AG09319 (cell line): ENCODE data around the gene KCNIP3.

Source experiments
- DNase-seq: peaks from one replicate; pipeline ENCODE4 v3.0.0-alpha.2; 2010; ENCODE audit warnings: low read depth; ENCODE audit errors: extremely low read depth
- TF ChIP-seq, protein P1 (sequence below): IDR thresholded peaks from 2 replicates; pipeline ENCODE4 v1.5.1; 2011; ENCODE audit warnings: low read depth, mild to moderate bottlenecking, inconsistent platforms, low read length, moderate library complexity

KCNIP3 gene

DNA sequence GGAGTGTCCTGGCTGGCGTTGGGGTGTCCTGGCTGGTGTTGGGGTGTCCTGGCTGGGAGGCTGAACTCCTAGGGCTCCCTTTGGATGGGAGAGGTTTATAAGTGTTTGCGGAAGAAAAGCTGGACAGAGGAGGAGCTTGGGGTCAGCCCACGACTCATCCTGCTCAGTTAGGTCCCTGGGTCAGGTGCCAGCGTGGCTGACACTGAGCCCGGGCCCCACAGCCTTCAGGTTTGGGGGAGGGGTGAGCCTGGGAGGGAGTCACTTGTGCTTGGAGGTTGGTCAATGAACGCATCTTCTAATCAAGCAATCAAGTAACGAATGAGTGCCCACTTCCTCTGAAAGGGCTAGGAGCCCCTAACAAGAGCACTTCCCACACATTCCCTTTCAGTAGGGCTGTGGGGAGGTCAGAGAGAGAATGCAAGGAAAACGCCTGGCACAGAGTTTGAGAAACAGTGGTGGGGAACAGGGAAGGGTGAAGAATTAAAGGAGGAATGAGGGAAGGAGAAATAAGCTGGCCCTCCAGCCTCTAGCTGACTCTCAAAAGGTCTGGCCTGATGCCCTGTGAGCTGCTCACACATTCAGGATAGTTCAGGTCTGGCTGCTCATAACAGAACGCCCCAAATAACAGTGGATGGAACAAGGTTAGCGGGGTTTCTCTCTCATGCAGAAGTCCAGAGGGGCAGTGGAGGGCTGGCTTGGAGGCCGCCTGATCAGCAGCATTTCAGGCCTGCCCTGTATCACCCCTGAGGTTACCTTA, 670 bp downstream of the KCNIP3 start:
- DNase-seq, result no peak
- TF ChIP-seq, protein P1, sequence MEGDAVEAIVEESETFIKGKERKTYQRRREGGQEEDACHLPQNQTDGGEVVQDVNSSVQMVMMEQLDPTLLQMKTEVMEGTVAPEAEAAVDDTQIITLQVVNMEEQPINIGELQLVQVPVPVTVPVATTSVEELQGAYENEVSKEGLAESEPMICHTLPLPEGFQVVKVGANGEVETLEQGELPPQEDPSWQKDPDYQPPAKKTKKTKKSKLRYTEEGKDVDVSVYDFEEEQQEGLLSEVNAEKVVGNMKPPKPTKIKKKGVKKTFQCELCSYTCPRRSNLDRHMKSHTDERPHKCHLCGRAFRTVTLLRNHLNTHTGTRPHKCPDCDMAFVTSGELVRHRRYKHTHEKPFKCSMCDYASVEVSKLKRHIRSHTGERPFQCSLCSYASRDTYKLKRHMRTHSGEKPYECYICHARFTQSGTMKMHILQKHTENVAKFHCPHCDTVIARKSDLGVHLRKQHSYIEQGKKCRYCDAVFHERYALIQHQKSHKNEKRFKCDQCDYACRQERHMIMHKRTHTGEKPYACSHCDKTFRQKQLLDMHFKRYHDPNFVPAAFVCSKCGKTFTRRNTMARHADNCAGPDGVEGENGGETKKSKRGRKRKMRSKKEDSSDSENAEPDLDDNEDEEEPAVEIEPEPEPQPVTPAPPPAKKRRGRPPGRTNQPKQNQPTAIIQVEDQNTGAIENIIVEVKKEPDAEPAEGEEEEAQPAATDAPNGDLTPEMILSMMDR, result no peak

DNA sequence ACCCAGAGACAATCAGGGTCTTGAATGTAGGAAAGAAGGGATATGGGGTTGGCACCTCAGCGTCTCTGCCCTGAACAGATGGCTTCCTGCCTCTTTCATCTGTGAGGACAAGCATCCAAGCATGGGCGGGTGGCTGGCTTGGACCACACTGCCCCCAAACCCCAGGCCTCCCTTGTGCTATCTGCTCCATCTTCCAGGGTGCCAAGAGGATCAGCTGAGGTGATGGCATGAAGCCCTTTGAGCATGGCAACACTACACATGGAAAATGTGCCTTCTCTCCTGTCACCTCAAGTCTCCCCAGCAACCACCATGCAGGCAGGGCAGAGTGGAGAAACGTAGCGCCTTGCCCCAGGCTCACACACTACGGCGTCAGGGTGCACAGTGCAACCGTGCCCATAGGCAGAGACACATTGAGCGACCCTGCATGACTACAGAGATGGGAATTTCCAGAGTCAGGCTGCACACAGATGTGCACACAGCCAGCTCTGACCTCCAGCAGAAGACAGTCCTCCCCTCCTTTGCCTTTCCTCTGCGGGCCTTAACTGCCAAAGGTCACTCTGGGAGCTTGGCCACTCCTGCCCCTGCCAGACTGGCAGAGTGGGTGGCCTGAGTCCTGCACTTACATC, 1.5 kb downstream of the KCNIP3 start:
- TF ChIP-seq, protein P1, result no peak
- no peak for DNase-seq

DNA sequence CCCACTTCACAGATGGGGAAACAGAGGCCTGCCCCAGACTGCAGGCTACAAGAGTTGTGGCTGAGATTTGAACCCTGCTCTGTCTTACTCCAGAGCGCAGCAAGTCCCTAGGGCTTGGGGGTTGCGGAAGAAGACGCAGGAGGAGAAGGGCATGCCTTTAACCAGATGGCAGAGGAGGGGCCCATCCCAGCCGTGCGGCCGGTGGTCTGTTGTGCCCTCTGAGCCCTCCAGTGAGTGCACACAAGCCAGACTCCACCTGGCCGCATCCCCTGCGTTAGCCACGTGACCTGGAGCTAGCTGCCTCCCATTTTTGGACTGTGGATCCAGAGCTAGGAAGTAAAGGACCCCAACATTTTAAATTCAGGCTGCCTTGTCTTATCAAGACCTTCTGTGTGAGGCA, 2.8 kb downstream of the KCNIP3 start:
- DNase-seq, result no peak
- TF ChIP-seq, protein P1, result no peak

DNA sequence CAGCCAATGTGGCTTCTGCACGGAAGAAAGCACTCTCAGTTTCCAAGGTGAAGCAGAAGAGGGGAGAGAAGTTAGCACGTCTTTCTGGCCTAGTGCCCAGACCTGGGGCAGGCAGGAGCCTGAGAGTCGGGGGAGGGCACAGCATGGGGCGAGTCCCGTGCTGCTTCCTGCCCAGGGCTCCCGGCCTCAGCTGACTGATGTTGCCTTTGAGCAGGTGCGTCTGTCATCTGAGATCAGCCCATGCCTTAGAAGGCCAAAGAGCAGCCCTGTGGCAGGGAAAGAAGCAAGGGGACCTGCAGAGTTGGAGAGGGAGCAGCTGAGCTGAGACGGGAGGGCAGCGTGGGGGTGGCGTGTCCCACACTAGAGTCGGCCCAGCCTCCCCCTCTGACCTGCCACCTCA, 3.3 kb downstream of the KCNIP3 start:
- TF ChIP-seq, protein P1, result no peak
- DNase-seq, result no peak

DNA sequence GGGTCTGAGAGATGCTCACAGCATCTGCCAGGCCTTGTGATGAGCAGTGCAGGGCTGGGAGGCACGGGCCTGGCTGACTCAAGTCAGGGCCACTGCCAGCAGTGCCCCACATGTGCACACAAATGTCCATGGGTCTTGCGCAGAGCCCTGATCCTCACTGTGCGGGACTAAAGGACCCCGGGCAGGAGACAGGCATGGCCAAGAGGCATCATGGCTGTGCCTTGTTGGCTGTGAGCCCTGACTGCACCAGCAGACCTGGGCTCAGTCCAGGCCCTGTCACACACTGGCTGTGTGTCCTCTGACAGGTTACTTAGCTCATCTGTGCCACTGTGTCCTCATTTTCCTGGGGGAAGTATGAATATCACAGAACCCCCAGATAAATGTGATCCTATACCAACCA, 4.0 kb downstream of the KCNIP3 start:
- TF ChIP-seq, protein P1, result no peak
- no peak for DNase-seq

DNA sequence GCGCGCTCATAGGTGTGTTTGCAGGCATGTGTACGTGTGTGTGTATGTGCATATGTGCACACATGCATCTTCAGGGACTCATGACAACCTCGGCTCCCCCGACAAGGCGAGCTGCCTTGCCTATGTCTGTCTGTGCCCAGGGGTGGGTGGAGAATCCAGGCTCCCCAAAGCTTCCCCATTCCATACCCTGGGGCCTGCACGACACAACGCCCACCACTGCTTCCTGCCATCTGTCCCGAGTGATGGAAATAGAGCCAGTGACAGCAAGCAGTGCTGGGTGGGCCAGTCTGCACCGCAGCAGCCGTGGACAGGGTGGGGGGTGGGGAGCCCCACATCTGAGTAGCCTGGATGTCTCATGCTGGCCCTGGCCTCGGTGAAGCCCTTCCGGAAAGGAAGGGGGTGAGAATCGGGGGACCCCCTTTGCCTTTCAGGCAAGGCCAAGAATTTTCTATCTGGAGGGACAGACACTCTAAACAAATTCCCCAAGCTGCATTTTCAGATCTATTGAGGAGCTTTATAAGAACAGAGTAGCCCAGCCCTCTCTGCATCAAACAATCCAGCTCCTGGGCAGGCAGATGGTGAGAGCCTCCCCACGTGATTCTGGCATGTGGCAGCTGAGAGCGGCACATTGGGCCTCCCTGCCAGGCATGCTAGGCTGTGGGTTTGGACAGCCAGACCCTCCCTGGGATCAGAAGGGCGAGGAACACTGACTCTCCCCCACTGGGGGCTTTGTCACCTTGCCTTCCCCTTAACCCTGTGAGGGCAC, 4.9 kb downstream of the KCNIP3 start:
- no peak for DNase-seq
- TF ChIP-seq, protein P1, result no peak
